ENCODE results near the gene XPO6. TPM values are rescaled to one million over a fixed set of nuclear protein-coding genes. Genes with fewer than 3 reads are reported as not detected.

Gene XPO6
- total RNA-seq, 1 donor from 2014 or later = 61.5 TPM

GRCh38 chr16:28183930-28184329 lies 27.8 kb downstream of the XPO6 start:
- DNase-seq (ENCODE audit: low read depth in 2 of 2) = no peak

GRCh38 chr16:28183484-28183883 lies 28.3 kb downstream of the XPO6 start:
- no peak for DNase-seq (ENCODE audit: low read depth in 2 of 2)

GRCh38 chr16:28182801-28183200 lies 29.0 kb downstream of the XPO6 start:
- DNase-seq (ENCODE audit: low read depth in 2 of 2) = no peak

GRCh38 chr16:28182183-28182582 lies 29.6 kb downstream of the XPO6 start:
- no peak for DNase-seq (ENCODE audit: low read depth in 2 of 2)

GRCh38 chr16:28181515-28181914 lies 30.2 kb downstream of the XPO6 start:
- peak in 1 of 2 donors; percentile 87 for DNase-seq (ENCODE audit: low read depth in 2 of 2)

GRCh38 chr16:28180655-28181460 lies 30.9 kb downstream of the XPO6 start:
- peak; percentile 33 to 47 for DNase-seq (ENCODE audit: low read depth in 2 of 2)

GRCh38 chr16:28179354-28179753 lies 32.4 kb downstream of the XPO6 start:
- peak in 1 of 2 donors; percentile 48 for DNase-seq (ENCODE audit: low read depth in 2 of 2)

GRCh38 chr16:28175715-28176114 lies 36.0 kb downstream of the XPO6 start:
- no peak for DNase-seq (ENCODE audit: low read depth in 2 of 2)

GRCh38 chr16:28172336-28172735 lies 39.4 kb downstream of the XPO6 start:
- no peak for DNase-seq (ENCODE audit: low read depth in 2 of 2)

GRCh38 chr16:28171816-28172215 lies 39.9 kb downstream of the XPO6 start:
- peak in 1 of 2 donors; percentile 39 for DNase-seq (ENCODE audit: low read depth in 2 of 2)

GRCh38 chr16:28168991-28169554 lies 42.7 kb downstream of the XPO6 start:
- no peak for DNase-seq (ENCODE audit: low read depth in 2 of 2)

GRCh38 chr16:28167730-28168129 lies 44.0 kb downstream of the XPO6 start:
- no peak for DNase-seq (ENCODE audit: low read depth in 2 of 2)

- no peak for DNase-seq (ENCODE audit: low read depth in 2 of 2)
Measured at GRCh38 chr16:28167221-28167620, 44.5 kb downstream of the XPO6 start.

GRCh38 chr16:28166394-28167208 lies 45.2 kb downstream of the XPO6 start:
- peak; percentile 27 to 58 for DNase-seq (ENCODE audit: low read depth in 2 of 2)

GRCh38 chr16:28165598-28165997 lies 46.2 kb downstream of the XPO6 start:
- DNase-seq (ENCODE audit: low read depth in 2 of 2) = no peak

- DNase-seq (ENCODE audit: low read depth in 2 of 2) = no peak
Measured at GRCh38 chr16:28164140-28164539, 47.6 kb downstream of the XPO6 start.

- DNase-seq (ENCODE audit: low read depth in 2 of 2) = no peak
Measured at GRCh38 chr16:28163699-28164098, 48.1 kb downstream of the XPO6 start.

- no peak for DNase-seq (ENCODE audit: low read depth in 2 of 2)
Measured at GRCh38 chr16:28162326-28162877, 49.4 kb downstream of the XPO6 start.

GRCh38 chr16:28161626-28162025 lies 50.1 kb downstream of the XPO6 start:
- no peak for DNase-seq (ENCODE audit: low read depth in 2 of 2)

GRCh38 chr16:28158136-28158535 lies 53.6 kb downstream of the XPO6 start:
- DNase-seq (ENCODE audit: low read depth in 2 of 2) = no peak

- DNase-seq (ENCODE audit: low read depth in 2 of 2) = no peak
Measured at GRCh38 chr16:28156056-28156680, 55.6 kb downstream of the XPO6 start.

GRCh38 chr16:28155293-28155692 lies 56.5 kb downstream of the XPO6 start:
- peak in 1 of 2 donors; percentile 11 for DNase-seq (ENCODE audit: low read depth in 2 of 2)
